Kidney epithelial cell (primary cell): Measurements from ENCODE around the gene WFDC1. TPM values are rescaled to one million over a fixed set of nuclear protein-coding genes. Genes with fewer than 3 reads are reported as not detected.
A peak's percentile ranks its signal among the peaks of the same experiment; 100 is the strongest.

Experiments used
- DNase-seq: peaks from one replicate; pipeline ENCODE4 v3.0.0-alpha.2; 2010; ENCODE audit warnings: low read depth
- H3K27me3 ChIP-seq: 2 replicates; pipeline ENCODE4 v1.6.0; 2011; ENCODE audit warnings: low read length; ENCODE audit not compliant: control insufficient read depth, insufficient read depth
- H3K36me3 ChIP-seq: 2 replicates; pipeline ENCODE4 v1.5.1; 2011; ENCODE audit warnings: low read length; ENCODE audit not compliant: control insufficient read depth, insufficient read depth
- H3K4me3 ChIP-seq: 2 replicates; pipeline ENCODE4 v1.5.1; 2011; ENCODE audit warnings: low read depth, mild to moderate bottlenecking, control low read depth, low read length
- total RNA-seq: library from RNA; depleted of rRNA; stranded (reverse); fragments of >200 nt; gene quantifications from 2 replicates; pipeline ENCODE4 v1.2.3, GENCODE V29; 2015
- TF ChIP-seq, protein P1 (sequence below): IDR thresholded peaks from 2 replicates; pipeline ENCODE4 v1.5.1; 2011; ENCODE audit warnings: mild to moderate bottlenecking, moderate library complexity, low read length, control low read depth, inconsistent platforms; ENCODE audit not compliant: insufficient read depth, poor library complexity, severe bottlenecking

Gene WFDC1, protein sequence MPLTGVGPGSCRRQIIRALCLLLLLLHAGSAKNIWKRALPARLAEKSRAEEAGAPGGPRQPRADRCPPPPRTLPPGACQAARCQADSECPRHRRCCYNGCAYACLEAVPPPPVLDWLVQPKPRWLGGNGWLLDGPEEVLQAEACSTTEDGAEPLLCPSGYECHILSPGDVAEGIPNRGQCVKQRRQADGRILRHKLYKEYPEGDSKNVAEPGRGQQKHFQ
- total RNA-seq, result 0.29 TPM in 1 of 2 replicates, not detected in the other

DNA sequence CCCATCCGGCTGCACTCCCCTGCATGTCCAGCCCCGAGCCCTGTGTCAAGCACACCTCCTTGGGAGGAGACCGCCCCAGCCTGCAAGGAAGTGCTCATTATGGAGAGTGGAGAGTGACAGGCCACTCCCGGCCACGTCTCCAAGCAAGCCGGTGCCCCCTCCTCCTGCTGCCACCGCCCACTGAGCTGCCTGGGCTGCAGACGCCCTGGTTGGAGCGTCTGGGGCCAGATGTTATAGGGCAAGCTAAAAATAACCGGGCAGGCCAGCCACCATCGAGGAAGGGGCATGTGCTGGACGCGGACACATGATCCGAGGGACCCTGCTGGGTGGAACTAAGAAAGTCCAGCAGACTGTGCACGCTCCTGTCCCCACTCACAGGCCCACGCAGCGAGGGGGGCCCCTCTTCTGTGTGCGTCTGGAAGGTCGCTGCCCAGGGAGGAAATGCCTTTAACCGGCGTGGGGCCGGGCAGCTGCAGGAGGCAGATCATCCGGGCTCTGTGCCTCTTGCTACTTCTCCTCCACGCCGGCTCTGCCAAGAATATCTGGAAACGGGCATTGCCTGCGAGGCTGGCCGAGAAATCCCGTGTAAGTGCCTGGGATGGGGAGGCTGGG lies at the start of gene WFDC1:
WFDC1 (plus strand) TSS at position 348 of the 612 bp plus-strand sequence; CDS start at position 442, 94 bp downstream.
- no peak for DNase-seq
- TF ChIP-seq, protein P1, sequence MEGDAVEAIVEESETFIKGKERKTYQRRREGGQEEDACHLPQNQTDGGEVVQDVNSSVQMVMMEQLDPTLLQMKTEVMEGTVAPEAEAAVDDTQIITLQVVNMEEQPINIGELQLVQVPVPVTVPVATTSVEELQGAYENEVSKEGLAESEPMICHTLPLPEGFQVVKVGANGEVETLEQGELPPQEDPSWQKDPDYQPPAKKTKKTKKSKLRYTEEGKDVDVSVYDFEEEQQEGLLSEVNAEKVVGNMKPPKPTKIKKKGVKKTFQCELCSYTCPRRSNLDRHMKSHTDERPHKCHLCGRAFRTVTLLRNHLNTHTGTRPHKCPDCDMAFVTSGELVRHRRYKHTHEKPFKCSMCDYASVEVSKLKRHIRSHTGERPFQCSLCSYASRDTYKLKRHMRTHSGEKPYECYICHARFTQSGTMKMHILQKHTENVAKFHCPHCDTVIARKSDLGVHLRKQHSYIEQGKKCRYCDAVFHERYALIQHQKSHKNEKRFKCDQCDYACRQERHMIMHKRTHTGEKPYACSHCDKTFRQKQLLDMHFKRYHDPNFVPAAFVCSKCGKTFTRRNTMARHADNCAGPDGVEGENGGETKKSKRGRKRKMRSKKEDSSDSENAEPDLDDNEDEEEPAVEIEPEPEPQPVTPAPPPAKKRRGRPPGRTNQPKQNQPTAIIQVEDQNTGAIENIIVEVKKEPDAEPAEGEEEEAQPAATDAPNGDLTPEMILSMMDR, result no peak
- peaks cover 35% of the 10 kb centered on the region for H3K27me3 ChIP-seq
- H3K4me3 ChIP-seq, result no peak within 1 kb of the TSS
- no peaks in the 10 kb centered on the region for H3K36me3 ChIP-seq

DNA sequence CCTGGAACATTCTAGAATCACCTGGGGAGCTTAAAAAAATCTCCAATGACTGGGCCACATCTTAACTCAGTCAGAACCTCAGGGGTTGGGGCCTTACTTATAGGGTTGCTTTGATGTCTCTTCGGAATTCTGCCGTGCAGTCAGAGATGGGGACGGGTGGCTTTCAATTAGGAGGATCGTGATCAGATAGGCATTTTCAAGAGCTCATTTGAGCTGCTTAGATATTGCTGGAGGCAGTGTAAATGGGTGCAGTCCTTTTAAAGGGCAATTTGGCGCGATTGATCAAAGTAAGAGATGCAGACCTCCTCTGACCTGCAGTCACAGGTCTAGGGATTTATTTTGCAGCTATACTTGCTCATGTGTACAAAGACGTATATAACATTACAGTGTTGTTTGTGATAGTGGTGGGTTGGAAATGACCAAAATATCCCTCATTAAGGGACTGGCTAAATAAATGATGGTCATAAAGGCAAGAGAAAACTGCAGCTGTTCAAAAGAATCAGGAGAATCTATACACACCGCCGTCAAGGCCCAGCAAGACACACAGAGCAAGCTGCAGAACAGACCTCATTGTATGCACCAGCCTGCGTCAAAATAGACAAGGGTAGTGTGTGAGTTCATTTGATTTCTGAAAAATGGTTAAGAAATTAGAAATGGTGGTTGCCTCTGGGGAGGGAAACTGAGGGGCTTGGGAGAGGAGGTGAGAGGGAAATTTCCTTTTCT lies 48.6 kb upstream of the WFDC1 start:
- Histone ChIP-seq H3K27me3 (peaks cover 12% of the 10 kb centered on the region), H3K4me3 (no peak overlapping the region), H3K36me3 (no peaks in the 10 kb centered on the region)
- TF ChIP-seq, protein P1, result no peak
- no peak for DNase-seq

DNA sequence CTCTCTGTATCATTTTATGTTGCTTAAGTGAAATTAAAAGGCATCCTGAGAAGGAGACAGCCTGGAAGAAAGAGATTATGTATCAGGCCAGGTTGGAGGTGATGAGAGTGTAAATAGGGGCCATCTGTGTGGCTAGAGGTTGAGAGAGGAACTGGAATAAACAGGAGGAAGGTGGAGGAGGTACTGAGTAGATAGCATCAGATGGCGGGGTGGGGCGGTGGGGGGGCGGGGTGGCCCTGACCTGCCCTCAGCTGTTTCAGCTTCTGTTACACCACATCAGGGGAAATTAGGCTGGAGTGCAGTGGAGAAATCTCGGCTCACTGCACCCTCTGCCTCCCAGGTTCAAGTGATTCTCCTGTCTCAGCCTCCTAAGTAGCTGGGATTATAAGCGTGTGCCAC lies 48.0 kb upstream of the WFDC1 start:
- Histone ChIP-seq H3K4me3 (no peak overlapping the region), H3K27me3 (peaks cover 7% of the 10 kb centered on the region), H3K36me3 (no peaks in the 10 kb centered on the region)
- TF ChIP-seq, protein P1, result no peak
- no peak for DNase-seq

DNA sequence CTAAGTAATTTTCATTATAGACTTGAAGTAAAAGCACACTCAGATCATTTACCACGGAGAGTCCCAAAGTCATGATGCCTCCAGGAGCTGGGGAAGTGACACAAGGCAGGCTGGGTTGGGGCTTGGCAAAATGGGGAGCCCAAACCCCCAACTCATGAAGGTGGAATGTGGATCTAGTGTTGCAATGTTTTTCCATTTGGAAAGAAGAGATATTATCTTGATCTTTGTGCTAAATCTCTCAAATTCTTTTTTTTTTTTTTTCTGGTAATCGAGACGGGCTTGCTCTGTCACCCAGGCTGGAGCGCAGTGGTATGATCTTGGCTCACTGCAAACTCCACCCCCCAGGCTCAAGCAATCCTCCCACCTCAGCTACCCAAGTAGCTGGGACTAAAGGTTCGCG lies 47.3 kb upstream of the WFDC1 start:
- TF ChIP-seq, protein P1, result no peak
- no peak for DNase-seq
- Histone ChIP-seq H3K36me3 (no peaks in the 10 kb centered on the region), H3K27me3 (peaks cover 10% of the 10 kb centered on the region), H3K4me3 (no peak overlapping the region)

DNA sequence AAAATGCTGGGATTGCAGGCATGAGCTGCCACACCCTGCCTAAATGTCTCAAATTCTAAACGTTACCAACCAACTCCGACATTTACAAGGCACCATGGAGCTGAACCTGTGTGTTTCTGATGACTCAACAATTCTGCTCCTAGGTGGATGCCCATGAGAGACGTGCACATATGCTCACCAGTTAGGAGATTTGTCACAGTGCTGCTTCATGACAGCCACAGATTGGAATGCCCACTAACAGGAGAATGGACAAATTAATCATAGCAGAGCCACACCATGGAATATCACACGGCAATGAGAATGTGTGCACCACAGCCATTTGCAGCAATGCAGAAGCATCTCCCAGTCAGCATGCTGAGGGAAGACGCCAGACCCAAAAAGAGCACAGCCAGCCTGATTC lies 46.8 kb upstream of the WFDC1 start:
- H3K36me3 ChIP-seq, result no peaks in the 10 kb centered on the region
- H3K4me3 ChIP-seq, result no peak overlapping the region
- peak; percentile 31 for DNase-seq
- TF ChIP-seq, protein P1, result no peak
- peaks cover 9% of the 10 kb centered on the region for H3K27me3 ChIP-seq

DNA sequence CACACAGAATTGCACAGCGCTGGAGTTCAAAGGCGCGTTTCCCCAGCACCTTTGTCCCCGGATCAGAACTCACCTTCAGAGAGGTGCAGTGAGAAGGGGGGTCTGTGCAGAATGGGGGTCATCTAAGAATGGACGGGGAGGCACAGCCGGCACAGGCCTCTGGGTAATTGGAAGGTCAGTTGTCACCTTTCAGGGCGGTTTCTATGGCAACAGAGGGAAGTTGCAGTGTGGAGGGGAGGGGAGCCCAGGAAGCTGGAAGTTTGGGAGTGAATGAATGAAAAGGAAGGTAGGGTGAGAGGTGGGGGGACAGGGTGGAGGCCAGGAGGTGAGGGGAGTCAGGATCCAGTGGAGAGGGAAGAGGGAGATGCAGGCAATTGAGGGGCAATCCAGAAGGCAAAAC lies 42.5 kb upstream of the WFDC1 start:
- Histone ChIP-seq H3K36me3 (no peaks in the 10 kb centered on the region), H3K27me3 (peaks cover 13% of the 10 kb centered on the region), H3K4me3 (no peak overlapping the region)
- TF ChIP-seq, protein P1, result no peak
- no peak for DNase-seq
